Measurements from ENCODE around the gene GJA3. TPM values are rescaled to one million over a fixed set of nuclear protein-coding genes. Genes with fewer than 3 reads are reported as not detected.

GJA3 gene
- total and polyA plus RNA-seq, 4 donors, result 0.02 to 0.05 TPM; not detected in 2

DNA sequence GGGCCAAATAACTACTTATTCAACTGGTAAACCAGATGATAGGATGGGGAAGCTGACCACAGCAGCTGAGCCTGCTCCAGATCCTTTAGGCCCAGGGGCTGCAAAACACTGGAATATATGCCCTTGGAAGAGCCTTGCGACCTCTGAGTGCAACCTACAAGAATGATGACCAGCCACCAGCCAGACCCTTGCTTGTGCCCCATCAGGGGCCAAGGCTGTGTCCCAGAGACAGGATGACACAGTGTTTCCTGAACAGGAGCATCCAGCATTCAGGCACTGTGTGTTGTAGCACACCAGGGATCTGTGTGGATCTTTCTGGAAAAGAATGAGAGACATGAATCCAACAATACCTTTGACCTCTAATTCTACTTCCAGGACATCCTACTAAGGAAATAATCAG, 14.5 kb downstream of the GJA3 start:
- H3K9ac ChIP-seq (ENCODE audit: low read depth in 1 of 2, low read length in 2 of 2), result no peak overlapping the region
- no peaks in the 10 kb centered on the region for H3K36me3 ChIP-seq (ENCODE audit: control insufficient read depth in 4 of 4, insufficient read depth in 3 of 4, low read depth in 1 of 4, low read length in 3 of 4)
- TF ChIP-seq GABPA (IDR thresholded peaks at IDR 0.05 in 1 of 2, conservative IDR thresholded peaks at IDR 0.05 in 1 of 2), result no peak
- TF ChIP-seq, protein P1, sequence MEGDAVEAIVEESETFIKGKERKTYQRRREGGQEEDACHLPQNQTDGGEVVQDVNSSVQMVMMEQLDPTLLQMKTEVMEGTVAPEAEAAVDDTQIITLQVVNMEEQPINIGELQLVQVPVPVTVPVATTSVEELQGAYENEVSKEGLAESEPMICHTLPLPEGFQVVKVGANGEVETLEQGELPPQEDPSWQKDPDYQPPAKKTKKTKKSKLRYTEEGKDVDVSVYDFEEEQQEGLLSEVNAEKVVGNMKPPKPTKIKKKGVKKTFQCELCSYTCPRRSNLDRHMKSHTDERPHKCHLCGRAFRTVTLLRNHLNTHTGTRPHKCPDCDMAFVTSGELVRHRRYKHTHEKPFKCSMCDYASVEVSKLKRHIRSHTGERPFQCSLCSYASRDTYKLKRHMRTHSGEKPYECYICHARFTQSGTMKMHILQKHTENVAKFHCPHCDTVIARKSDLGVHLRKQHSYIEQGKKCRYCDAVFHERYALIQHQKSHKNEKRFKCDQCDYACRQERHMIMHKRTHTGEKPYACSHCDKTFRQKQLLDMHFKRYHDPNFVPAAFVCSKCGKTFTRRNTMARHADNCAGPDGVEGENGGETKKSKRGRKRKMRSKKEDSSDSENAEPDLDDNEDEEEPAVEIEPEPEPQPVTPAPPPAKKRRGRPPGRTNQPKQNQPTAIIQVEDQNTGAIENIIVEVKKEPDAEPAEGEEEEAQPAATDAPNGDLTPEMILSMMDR (IDR thresholded peaks at IDR 0.05; ENCODE audit: low read depth, low read length, missing input control), result no peak
- TF ChIP-seq YY1 (IDR thresholded peaks at IDR 0.05), result no peak
- TF ChIP-seq, protein P2, sequence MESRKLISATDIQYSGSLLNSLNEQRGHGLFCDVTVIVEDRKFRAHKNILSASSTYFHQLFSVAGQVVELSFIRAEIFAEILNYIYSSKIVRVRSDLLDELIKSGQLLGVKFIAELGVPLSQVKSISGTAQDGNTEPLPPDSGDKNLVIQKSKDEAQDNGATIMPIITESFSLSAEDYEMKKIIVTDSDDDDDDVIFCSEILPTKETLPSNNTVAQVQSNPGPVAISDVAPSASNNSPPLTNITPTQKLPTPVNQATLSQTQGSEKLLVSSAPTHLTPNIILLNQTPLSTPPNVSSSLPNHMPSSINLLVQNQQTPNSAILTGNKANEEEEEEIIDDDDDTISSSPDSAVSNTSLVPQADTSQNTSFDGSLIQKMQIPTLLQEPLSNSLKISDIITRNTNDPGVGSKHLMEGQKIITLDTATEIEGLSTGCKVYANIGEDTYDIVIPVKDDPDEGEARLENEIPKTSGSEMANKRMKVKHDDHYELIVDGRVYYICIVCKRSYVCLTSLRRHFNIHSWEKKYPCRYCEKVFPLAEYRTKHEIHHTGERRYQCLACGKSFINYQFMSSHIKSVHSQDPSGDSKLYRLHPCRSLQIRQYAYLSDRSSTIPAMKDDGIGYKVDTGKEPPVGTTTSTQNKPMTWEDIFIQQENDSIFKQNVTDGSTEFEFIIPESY (IDR thresholded peaks at IDR 0.05), result no peak
- no peak for TF ChIP-seq HNF4G (IDR thresholded peaks at IDR 0.05)
- TF ChIP-seq, protein P3, sequence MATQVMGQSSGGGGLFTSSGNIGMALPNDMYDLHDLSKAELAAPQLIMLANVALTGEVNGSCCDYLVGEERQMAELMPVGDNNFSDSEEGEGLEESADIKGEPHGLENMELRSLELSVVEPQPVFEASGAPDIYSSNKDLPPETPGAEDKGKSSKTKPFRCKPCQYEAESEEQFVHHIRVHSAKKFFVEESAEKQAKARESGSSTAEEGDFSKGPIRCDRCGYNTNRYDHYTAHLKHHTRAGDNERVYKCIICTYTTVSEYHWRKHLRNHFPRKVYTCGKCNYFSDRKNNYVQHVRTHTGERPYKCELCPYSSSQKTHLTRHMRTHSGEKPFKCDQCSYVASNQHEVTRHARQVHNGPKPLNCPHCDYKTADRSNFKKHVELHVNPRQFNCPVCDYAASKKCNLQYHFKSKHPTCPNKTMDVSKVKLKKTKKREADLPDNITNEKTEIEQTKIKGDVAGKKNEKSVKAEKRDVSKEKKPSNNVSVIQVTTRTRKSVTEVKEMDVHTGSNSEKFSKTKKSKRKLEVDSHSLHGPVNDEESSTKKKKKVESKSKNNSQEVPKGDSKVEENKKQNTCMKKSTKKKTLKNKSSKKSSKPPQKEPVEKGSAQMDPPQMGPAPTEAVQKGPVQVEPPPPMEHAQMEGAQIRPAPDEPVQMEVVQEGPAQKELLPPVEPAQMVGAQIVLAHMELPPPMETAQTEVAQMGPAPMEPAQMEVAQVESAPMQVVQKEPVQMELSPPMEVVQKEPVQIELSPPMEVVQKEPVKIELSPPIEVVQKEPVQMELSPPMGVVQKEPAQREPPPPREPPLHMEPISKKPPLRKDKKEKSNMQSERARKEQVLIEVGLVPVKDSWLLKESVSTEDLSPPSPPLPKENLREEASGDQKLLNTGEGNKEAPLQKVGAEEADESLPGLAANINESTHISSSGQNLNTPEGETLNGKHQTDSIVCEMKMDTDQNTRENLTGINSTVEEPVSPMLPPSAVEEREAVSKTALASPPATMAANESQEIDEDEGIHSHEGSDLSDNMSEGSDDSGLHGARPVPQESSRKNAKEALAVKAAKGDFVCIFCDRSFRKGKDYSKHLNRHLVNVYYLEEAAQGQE (IDR thresholded peaks at IDR 0.05), result no peak
- TF ChIP-seq, protein P4, sequence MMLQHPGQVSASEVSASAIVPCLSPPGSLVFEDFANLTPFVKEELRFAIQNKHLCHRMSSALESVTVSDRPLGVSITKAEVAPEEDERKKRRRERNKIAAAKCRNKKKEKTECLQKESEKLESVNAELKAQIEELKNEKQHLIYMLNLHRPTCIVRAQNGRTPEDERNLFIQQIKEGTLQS (IDR thresholded peaks at IDR 0.05), result no peak
- TF ChIP-seq FOXA1 (IDR thresholded peaks at IDR 0.05), result no peak
- no peak for TF ChIP-seq HNF4A (conservative IDR thresholded peaks at IDR 0.05)
- no peak for TF ChIP-seq RAD21 (IDR thresholded peaks at IDR 0.05)
- no peak for TF ChIP-seq EGR1 (IDR thresholded peaks at IDR 0.05; ENCODE audit: low read depth in 2 of 2)
- no peak for TF ChIP-seq SP1 (IDR thresholded peaks at IDR 0.05)
- TF ChIP-seq, protein P5, sequence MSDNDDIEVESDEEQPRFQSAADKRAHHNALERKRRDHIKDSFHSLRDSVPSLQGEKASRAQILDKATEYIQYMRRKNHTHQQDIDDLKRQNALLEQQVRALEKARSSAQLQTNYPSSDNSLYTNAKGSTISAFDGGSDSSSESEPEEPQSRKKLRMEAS (IDR thresholded peaks at IDR 0.05), result no peak
- H3K9me3 ChIP-seq (ENCODE audit: control insufficient read depth in 4 of 4, low read length in 3 of 4), result no peaks in the 10 kb centered on the region
- H3K27ac ChIP-seq (ENCODE audit: low read depth in 1 of 2, low read length in 2 of 2), result no peak overlapping the region
- H3K4me1 ChIP-seq (ENCODE audit: control insufficient read depth in 4 of 4, insufficient read depth in 4 of 4, low read length in 3 of 4), result peaks cover 0 to 2% (median 0%) of the 10 kb centered on the region in 4 donors
- peaks cover 0 to 9% (median 2%) of the 10 kb centered on the region in 4 donors for H3K27me3 ChIP-seq (ENCODE audit: control insufficient read depth in 4 of 4, insufficient read depth in 4 of 4, low read length in 3 of 4)
- WGBS, result 96% methylated on average over 1 of the region's 1 CpG
- no peak for DNase-seq (ENCODE audit: low spot score)
- H3K4me3 ChIP-seq (ENCODE audit: low read depth in 1 of 3, low read length in 3 of 3), result no peak overlapping the region

DNA sequence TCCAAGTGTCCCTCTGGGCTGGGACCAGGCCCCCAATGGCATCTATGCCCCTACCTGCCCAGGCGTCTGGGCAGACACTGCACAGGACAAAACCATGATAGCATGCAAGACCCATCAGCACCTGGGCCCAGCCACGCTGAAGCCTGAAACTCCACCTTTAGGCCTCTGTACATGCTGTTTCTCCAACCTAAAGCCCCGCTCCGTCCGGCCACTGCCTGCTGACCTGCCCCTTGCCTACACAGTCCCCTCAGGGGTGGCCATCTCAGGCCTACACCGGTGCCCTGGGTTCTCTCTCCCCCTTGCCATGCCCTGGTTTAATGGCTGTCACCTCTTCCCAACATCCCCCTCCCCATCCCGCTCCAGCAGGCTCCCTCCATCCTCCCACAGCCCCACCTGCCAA, 15.3 kb downstream of the GJA3 start:
- 87% methylated on average over 7 of the region's 7 CpGs for WGBS
- no peak overlapping the region for H3K27ac ChIP-seq (ENCODE audit: low read depth in 1 of 2, low read length in 2 of 2)
- no peaks in the 10 kb centered on the region for H3K9me3 ChIP-seq (ENCODE audit: control insufficient read depth in 4 of 4, low read length in 3 of 4)
- peaks cover 0 to 2% (median 0%) of the 10 kb centered on the region in 4 donors for H3K4me1 ChIP-seq (ENCODE audit: control insufficient read depth in 4 of 4, insufficient read depth in 4 of 4, low read length in 3 of 4)
- H3K9ac ChIP-seq (ENCODE audit: low read depth in 1 of 2, low read length in 2 of 2), result no peak overlapping the region
- no peak for DNase-seq (ENCODE audit: low spot score)
- H3K36me3 ChIP-seq (ENCODE audit: control insufficient read depth in 4 of 4, insufficient read depth in 3 of 4, low read depth in 1 of 4, low read length in 3 of 4), result no peaks in the 10 kb centered on the region
- H3K27me3 ChIP-seq (ENCODE audit: control insufficient read depth in 4 of 4, insufficient read depth in 4 of 4, low read length in 3 of 4), result peaks cover 0 to 9% (median 2%) of the 10 kb centered on the region in 4 donors
- H3K4me3 ChIP-seq (ENCODE audit: low read depth in 1 of 3, low read length in 3 of 3), result no peak overlapping the region
- TF ChIP-seq HNF4G (IDR thresholded peaks at IDR 0.05) (no peak), EGR1 (IDR thresholded peaks at IDR 0.05; ENCODE audit: low read depth in 2 of 2) (no peak), FOXA1 (IDR thresholded peaks at IDR 0.05) (no peak), NR2F2 (IDR thresholded peaks at IDR 0.05) (no peak), SP1 (IDR thresholded peaks at IDR 0.05) (no peak), RXRA (IDR thresholded peaks at IDR 0.05) (no peak), FOXA2 (IDR thresholded peaks at IDR 0.05) (no peak), TAF1 (conservative IDR thresholded peaks at IDR 0.05) (no peak), RAD21 (IDR thresholded peaks at IDR 0.05) (no peak)
- TF ChIP-seq, protein P5 (IDR thresholded peaks at IDR 0.05), result no peak
- TF ChIP-seq, protein P3 (IDR thresholded peaks at IDR 0.05), result no peak
- TF ChIP-seq, protein P4 (IDR thresholded peaks at IDR 0.05), result no peak
- TF ChIP-seq, protein P2 (IDR thresholded peaks at IDR 0.05), result no peak
